Measurements from ENCODE around the gene CLMN.
"Not testable (repeated sequence)": the region's sequence is repeated elsewhere in the genome, so short reads cannot be mapped to it uniquely, and the experiment has no call there.

The CLMN gene

GRCh38 chr14:95150910-95151309 is 168.8 kb downstream of the CLMN start:
- no peak for DNase-seq

- no peak for DNase-seq
These were observed 170.3 kb downstream of the CLMN start for GRCh38 chr14:95149441-95149840.

GRCh38 chr14:95147597-95147996 is 172.1 kb downstream of the CLMN start:
- no peak for DNase-seq

- DNase-seq: no peak
These were observed 173.5 kb downstream of the CLMN start for GRCh38 chr14:95146079-95146771.

DNA sequence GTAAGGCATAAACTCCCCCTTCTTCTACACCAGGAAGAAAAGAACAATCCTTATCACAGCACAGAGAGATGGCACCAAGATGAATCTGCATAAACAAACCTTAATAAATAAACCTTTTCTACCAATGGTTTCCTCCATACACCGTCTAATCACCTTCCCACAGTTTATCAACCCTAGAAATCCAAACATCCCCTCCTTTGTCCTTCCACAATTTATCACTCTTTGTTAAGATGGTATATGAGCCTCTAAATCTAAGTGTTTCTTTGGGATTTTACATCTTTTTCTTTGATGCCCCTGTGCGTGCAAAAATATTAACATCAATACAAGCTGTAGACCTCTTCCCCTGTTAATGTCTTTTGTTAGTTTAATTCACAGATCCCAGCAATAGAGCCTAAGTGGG is 174.9 kb downstream of the CLMN start:
- DNase-seq: no peak

GRCh38 chr14:95143808-95144620 is 175.7 kb downstream of the CLMN start:
- no peak for DNase-seq

DNA sequence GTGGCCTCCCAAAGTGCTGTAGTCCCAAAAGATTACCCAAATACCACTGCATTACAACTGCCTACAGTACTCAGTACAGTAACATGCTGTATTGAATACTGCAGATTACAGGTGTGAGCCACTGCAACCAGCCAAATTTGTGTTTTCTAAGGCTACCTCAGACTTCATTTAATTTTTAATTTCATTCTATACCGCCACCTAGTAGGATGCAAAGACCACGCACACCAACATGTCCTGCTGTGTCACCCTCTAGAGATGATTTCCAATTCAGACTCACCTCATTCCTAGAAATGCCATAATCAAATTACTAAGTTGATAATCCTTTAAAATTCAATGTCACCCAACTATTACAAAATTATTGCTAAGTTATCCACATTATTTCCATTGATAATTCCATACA is 177.5 kb downstream of the CLMN start:
- no peak for DNase-seq

- DNase-seq: no peak
These were observed 178.0 kb downstream of the CLMN start for GRCh38 chr14:95141684-95142083.

DNA sequence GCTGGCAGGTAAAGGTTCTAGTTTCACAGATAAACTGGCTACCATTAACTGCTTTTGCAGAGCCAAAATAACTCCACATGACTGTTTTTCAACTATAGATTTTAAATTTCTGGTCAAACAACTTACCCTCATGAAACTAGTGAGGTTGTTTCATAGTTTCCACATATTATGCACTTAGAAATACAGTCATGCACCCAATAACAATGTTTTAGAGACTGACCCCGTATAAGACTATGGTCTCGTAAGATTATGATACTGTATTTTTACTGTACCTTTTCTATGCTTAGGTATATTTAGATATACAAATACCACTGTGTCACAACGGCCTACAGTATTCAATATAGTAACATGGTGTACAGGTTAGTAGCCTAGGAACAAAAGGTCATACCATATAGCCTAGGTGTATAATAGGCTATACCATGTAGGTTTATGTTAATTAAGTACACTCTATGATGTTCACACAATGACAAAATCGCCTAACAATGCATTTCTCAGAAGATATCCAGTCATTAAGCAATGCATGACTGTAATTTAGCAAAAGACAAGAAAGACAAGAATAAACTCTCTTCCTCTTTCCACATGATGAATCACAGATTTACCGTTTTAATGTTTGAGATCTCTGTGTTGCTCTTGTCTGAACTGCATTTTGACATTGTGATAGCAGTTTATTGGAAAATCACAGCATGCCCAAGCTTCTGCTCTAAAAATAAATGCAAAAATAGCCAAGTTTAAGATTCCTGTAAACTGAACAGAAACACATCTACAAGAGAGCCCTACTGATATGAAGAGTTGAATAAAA is 179.4 kb downstream of the CLMN start:
- no peak for DNase-seq

GRCh38 chr14:95138876-95139275 is 180.8 kb downstream of the CLMN start:
- DNase-seq: no peak

- not testable (repeated sequence) for DNase-seq
These were observed 181.3 kb downstream of the CLMN start for GRCh38 chr14:95138455-95138854.

DNA sequence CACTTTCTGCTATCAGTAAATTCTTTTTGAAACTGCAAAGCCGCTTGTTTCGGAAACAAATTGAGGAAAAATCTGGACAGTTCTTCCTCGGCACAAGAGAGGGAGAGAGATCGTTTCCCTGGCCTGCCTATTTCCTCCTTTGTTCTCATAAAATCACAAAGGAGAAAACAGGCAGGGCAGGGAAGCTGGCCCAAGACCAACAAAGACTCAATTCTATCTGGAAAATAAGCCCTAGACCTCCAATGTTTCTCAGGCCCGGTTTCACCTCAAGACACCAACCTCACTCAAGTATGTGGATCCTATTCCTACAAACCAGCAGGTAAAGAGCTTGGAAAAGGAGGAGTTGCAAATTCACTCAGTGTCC is 181.9 kb downstream of the CLMN start:
- DNase-seq: no peak

- no peak for DNase-seq
These were observed 182.4 kb downstream of the CLMN start for GRCh38 chr14:95137164-95137803.

DNA sequence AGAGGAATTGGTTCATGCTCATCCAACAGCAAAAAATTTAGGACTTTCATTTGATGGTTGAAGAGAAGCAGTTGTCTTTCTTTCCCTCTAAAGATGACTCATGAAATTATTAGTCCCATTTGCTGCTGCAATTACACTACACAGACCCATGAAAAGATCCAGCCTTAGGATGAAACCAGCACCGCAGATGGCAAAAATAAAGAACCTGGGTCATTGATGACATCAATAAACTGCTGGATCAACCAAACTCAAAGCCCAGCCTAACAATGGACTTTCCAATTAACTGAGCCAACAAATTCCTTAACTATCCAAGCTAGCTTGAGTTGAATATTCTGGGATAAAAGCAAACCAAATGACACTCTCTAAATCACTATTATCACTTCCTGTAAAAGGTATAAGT is 183.1 kb downstream of the CLMN start:
- DNase-seq: no peak

DNA sequence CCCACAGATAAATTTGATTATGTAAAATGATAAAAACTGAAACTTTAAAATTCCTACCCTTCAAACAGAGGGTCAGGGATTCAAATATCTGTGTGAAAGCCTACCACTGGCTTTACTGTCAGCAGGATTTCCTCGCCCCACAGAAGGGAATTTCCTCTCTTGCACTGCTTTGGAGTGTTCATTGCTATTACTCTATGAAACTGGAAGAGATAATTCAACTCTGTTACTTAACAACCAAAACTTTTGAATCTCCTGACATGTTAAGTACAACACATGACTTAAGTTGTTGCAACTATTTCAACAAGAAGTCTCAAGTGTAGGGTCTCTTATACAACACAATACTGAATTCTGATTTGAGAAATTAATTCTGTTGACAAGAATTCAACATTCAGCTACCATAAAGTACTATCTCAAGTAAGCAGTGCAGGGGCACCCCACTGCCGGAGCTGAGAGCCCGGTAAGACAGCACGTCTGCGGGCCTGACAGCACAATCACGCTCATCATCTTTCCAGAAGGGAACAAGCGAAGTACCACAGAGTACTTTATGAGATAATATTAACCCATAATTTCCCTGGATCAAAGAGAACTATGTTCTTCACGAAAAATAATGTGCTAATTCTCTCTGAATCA is 185.3 kb downstream of the CLMN start:
- no peak for DNase-seq

- DNase-seq: no peak
These were observed 186.4 kb downstream of the CLMN start for GRCh38 chr14:95133282-95133681.

DNA sequence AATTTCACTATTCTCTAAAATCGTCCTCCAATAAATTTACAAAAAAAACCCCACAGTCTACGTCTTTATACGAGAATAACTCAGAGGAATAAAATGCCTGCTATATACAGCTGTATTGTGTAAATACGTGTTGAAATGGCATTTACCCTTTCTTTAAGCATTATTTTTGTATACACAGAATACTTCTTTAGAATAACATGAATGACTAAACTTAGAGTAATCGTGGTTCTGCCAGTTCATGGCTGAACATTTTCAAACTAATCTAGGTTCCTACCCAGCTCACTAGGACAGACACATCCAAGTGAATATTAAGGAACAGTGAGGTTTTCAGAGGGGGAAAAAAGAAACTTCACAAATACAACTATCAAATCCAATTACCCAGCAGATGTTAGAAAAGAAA is 186.9 kb downstream of the CLMN start:
- DNase-seq: no peak

Data from NCI-H2171 (cell line).